ENCODE data around the gene TRMT61A. TPM values are rescaled to one million over a fixed set of nuclear protein-coding genes. Genes with fewer than 3 reads are reported as not detected.
A peak's percentile ranks its signal among the peaks of the same experiment; 100 is the strongest.

Gene TRMT61A
- total RNA-seq, 2 experiments from 2014 or later = 20.6 to 22.1 TPM

DNA sequence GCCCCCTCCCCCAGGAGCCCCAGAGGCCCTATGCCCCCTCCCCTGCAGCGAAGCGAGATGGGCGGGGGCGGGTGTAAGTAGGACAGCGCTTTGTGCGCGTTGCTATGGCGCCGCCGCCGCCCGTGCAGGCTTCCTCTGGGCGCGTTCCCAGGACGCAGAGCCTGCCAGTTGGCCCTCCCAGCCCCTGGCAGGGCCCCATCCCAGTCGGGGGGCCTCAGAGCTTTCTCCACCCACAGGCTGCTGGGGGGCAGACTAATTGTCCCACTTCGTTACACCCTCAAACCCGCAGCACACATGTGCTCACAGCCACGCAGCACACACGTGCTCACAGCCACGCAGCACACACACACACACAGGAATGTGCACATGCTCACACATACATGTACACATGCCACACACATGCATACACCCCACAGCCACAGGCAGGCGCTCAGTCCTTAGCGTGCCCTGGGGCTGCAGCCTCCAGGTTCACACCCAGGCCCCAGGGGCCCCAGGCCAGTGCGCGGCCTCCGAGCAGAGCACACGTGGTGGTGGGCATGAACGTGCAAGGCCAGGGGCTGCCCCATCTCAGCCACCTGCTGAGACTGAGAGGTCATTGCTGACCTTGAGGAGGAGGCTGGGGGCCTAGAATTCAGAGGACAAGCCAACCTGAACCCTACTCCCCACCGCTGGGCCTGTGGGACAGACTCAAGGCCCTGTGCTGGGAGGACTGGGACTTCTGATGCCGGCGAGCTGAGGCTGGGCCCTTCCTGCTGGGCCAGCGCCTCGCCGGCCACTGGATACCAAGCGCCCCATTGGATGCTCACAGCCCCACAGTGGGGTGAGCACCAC, 15.6 kb downstream of the TRMT61A start:
- peaks cover 5% of the 10 kb centered on the region for H3K27me3 Mint-ChIP-seq
- H3K4me1 Mint-ChIP-seq = no peaks in the 10 kb centered on the region
- no peaks in the 10 kb centered on the region for H3K9me3 Mint-ChIP-seq
- no peak overlapping the region for H3K27ac Mint-ChIP-seq
- no peak for DNase-seq
- no peaks in the 10 kb centered on the region for H3K36me3 Mint-ChIP-seq
- no peak overlapping the region for H3K4me3 Mint-ChIP-seq

DNA sequence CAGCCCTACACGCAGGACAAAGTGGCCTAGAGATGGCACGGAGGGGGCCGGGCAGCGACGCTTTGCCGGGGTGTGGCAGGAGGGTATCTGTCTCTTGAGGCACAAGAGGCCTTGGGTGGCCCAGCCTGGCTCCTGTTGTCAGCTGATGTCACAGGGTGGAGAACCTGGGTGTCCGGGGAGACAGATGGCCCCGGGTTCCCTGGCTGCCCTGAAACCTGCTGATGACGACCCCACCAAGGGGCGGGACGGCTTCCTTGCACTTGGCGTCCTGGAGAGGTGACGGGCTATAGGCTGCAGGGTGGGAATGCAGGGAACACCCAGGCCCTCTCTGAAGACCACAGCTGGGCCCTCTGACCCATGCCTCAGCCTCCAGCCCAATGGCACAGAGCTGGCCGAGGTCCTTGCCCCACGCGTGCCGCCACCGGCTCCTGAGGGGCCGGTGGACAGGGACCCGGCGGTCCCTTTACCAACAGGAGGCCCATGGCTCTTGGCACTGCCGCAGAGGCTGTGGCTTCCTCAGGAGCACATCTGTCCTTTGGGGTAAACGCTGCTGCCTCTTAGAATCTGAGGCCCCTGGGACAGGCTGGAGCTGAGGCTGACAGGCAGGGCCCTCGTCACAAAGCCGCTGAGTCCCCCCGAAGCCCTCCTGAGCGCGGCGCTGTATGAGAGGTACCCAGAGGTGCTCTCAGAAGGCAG, 16.4 kb downstream of the TRMT61A start:
- no peak for DNase-seq
- H3K27ac Mint-ChIP-seq = no peak overlapping the region
- H3K9me3 Mint-ChIP-seq = no peaks in the 10 kb centered on the region
- H3K4me1 Mint-ChIP-seq = no peaks in the 10 kb centered on the region
- no peak overlapping the region for H3K4me3 Mint-ChIP-seq
- no peaks in the 10 kb centered on the region for H3K36me3 Mint-ChIP-seq
- H3K27me3 Mint-ChIP-seq = peaks cover 2% of the 10 kb centered on the region

DNA sequence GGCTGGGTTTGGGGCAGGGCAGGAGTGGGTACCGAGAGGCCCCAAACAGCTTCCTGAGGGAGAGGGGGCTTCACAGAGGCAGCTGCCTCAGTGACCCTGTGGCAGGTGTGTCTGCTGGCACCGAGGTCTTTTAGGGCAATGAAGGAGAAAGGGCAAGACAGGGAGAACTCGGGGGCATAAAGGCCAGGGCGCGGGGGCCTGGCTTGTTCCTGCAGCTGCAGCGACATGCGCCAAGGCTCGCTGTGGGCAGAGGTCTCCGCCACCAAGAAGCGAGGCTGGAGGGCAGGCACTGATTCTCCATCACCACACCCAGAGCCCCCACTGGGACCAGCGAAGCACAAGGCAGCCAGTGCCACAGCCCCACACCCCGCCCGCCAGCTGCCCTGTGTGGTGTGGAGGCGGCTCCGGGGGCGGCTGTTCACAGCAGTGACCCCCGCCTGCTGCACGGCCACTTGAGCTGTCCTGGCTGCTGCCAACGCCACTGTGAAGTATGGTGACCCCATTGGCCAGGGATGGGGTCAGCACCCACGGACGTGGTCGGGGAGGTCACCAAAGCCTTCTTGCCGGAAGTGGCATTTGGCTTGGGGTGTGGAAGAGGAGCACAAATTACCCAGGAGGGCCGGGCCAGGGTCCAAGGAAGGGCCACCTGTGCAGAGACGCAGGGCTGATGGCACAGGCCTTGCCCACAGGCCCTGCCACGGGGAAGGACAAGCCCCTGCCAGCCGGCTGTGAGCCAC, 17.1 kb downstream of the TRMT61A start:
- no peak overlapping the region for H3K4me3 Mint-ChIP-seq
- H3K27me3 Mint-ChIP-seq = no peaks in the 10 kb centered on the region
- no peak overlapping the region for H3K27ac Mint-ChIP-seq
- no peak for DNase-seq
- H3K4me1 Mint-ChIP-seq = no peaks in the 10 kb centered on the region
- H3K9me3 Mint-ChIP-seq = no peaks in the 10 kb centered on the region
- H3K36me3 Mint-ChIP-seq = no peaks in the 10 kb centered on the region

DNA sequence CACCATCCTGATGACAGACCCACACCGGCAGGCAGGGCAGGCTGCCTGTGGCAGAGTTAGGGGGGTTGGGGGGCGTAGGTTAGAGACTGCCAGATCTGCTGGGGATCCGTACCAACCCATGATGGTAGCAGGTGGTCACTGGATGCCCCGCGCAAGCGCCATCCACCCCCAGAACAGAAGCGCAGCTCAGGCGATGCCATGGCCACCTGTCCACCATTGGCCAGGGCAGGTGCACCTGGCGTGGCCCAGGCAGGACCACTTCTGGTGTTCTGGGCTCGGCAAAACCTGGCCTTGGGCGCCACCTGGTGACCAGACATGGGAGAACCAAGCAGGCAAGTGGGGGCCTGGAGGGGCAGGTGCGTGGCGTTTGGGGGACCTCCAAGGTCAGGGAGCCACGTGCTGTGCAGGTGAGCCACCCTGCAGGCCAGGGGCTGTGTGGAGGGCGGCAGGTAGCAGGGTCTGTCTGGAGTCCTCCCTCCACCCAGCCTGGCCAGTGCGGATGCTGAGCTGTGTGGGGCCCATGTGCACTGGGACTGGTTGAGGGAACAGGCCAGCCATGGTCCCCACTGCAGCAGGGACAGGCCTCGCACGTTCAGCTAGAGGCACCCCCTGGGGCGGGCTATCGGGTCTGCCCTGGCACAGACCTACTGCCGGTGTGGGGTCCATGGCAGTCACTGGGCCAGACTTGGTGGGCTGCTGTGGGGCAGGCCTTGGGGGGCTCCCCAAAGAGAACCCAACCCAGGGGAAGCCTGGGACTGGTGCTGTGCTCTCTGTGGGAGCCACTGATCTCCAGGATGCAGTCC, 17.9 kb downstream of the TRMT61A start:
- Mint-ChIP-seq H3K9me3 (no peaks in the 10 kb centered on the region), H3K4me3 (no peak overlapping the region), H3K36me3 (no peaks in the 10 kb centered on the region), H3K27ac (no peak overlapping the region), H3K27me3 (no peaks in the 10 kb centered on the region), H3K4me1 (no peaks in the 10 kb centered on the region)
- DNase-seq = peak; percentile 76

DNA sequence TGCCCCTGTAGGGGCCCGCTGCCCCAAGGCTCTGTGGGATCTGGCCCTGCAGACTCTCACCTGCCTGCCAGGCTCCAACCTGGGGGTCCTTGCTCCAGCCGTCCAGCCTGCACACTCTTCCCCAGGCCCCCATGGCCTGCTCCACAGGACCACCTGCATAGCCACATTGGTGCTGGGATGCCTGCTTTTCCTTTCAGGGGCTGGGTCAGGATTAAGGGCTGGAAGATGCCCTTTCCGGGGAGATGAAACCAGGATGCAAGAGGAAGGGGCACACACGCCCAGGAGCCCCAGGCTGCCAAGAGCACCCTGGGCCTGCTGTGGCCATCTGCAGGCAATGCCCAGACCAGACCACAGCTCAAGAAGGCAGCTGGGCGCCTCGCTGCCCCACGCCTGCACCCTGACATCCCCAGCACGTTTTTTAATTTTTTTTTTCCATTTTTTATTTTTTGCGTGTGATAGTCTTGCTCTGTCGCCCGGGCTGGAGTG, 18.5 kb downstream of the TRMT61A start:
- DNase-seq = no peak
- Mint-ChIP-seq H3K9me3 (no peaks in the 10 kb centered on the region), H3K27me3 (no peaks in the 10 kb centered on the region), H3K27ac (no peak overlapping the region), H3K36me3 (no peaks in the 10 kb centered on the region), H3K4me1 (no peaks in the 10 kb centered on the region), H3K4me3 (no peak overlapping the region)

DNA sequence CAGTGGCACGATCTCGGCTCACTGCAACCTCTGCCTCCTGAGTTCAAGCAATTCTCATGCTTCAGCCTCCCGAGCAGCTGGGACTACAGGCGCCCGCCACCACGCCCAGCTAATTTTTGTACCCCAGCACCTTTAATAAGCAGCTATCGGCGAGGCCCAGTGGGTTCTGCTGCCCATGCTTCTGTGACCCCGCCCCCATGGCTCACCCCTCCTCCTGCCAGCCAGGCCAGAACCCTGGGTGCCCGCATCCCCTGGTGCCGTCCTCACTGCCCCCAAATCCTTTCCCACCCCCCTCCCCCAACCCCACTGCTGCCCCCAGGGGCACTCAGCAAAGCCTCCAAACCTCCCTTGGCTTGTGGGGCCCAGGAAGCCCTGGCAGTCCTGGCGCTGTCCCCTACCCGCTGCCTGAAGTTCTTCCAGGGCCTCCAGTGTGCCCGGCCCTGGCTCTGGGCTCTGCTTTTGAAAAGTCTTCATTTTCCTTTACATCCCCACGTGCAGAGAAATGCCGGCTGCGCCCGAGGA, 19.0 kb downstream of the TRMT61A start:
- no peaks in the 10 kb centered on the region for H3K9me3 Mint-ChIP-seq
- no peaks in the 10 kb centered on the region for H3K36me3 Mint-ChIP-seq
- no peaks in the 10 kb centered on the region for H3K4me1 Mint-ChIP-seq
- no peak overlapping the region for H3K27ac Mint-ChIP-seq
- H3K27me3 Mint-ChIP-seq = no peaks in the 10 kb centered on the region
- no peak for DNase-seq
- H3K4me3 Mint-ChIP-seq = no peak overlapping the region

DNA sequence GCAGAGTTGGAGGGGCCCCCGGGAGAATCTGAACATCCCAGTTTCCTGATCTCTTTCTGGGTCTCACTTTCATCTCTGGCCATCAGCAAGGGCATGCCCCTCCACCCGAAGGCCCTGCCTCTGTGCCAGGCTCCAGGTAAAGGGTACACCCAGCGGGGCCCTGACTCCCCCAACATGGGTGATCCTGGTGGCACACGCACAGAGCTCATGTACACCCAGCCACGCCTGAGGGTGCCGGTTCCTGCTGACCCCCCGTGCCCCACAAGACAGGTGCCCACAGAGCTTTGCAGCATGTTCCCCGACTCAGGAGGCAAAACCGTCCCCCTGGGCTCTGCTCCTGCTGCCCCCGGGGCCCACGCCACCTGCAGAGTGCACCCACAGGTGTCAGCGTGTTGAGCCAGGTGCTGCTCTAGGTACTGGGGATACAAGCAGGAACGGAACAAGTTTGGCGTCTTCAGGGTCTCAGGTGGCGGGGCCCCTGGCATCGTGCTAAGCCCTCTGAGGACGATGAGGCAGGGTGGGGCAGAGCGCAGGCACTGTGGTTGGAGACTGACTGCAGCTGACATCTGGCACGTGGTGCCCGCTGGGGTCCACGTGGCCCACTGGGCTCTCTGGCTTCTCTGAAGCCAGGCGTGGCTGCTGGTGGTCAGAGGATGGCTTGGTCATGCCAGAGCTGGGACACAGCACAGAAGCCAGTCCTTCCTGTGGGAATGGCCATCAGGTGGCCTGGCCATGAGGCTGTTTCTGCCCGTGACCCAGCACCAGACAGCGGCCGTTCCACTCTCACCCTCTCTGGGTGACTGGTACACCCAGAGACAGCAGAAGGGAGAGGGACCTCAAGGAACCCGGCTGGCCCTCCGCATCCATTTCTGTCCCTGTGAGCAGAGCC, 19.7 kb downstream of the TRMT61A start:
- Mint-ChIP-seq H3K4me1 (no peaks in the 10 kb centered on the region), H3K9me3 (no peaks in the 10 kb centered on the region), H3K36me3 (peaks cover 2% of the 10 kb centered on the region), H3K27me3 (no peaks in the 10 kb centered on the region), H3K4me3 (no peak overlapping the region), H3K27ac (no peak overlapping the region)
- DNase-seq = no peak

DNA sequence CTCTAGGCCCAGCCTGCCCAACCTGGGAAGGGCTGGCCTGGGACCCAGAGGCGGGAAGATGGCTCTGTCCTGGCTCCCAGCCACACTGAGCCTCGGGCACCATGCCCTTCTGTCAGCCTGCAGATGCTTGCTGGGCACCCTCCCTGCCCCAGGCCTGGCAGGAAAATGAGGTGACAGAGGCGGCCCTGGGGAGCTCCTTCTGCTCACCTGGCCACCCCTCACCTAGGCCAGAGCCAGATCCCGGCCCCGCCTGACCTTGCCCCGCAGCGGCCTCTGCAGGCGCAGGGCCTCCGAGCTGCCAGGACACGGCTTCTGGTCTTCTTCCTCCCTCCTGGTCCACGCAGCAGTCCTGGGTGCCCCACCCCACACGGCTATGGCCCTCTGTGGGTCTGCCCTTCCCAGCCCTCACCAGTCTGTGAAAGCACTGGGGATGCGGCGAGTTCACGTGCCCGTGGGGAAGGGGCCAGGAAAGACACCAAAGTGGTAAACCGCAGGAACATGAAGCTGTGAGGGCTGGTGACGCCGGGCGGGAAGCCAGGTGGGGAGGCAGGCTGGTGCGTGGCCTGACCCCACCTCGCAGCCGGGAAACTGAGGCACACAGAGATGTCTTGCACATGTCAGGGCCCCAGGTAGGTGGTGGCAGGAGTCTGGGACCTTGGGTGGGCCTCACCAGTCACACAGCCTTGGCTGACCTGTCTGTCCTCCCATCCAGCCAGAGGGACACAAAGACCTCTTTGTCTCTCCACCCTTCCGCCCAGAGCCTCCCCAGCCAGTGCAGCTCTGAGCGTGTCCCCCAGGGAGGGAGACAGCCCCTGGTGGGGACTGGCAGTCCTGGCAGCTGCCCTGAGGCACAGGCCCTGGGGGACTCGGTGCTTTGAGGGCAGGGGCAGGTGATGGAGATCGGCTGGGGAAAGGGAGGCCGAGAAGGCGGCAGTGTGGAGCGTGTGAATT, 20.6 kb downstream of the TRMT61A start:
- Mint-ChIP-seq H3K4me1 (no peaks in the 10 kb centered on the region), H3K36me3 (peaks cover 2% of the 10 kb centered on the region), H3K9me3 (no peaks in the 10 kb centered on the region), H3K27me3 (no peaks in the 10 kb centered on the region), H3K27ac (no peak overlapping the region), H3K4me3 (no peak overlapping the region)
- no peak for DNase-seq

DNA sequence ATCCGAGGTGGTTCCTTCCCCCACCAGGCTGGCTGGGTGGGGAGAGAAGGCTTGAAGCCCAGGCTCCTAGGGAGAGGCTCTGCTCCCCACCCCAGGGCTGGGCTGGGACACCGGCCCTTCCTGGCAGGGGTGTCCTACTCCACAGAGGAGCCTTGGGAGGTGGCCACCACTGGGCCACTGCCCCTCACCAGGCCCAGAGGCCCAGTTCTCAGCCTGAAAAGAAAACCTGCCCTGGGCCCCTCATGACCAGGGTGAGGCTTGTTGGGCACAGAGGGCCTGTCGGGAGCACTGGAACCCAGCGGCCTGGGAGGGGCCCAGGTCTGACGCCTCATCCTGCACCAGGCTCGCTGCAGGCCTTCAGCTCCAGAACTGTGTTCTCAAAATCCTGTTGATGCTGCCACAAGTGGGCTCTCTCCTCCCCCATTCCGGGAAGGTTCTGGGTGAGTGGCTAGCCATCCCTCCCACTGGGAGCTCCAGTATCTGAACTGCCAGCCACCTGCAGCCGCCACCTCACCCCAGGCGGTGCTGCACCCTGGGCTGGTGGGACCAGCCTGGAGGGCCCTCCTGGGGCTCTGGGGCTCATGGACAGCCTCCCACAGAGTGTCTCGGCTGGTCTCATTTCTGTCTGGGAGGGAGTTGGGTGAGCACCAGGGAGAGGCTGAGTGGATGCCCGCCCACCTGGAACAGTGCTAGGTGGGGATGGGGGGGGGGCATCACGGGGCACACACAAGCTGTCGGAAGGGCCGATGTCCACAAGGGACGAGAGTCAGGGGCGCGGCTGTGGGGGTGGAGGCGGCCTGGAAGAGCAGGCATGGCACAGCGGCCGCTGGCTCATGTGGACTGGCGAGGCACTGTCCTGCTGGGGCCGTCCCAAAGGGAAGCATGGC, 21.7 kb downstream of the TRMT61A start:
- Mint-ChIP-seq H3K36me3 (peaks cover 2% of the 10 kb centered on the region), H3K27ac (no peak overlapping the region), H3K4me3 (no peak overlapping the region), H3K27me3 (no peaks in the 10 kb centered on the region), H3K4me1 (no peaks in the 10 kb centered on the region), H3K9me3 (no peaks in the 10 kb centered on the region)
- no peak for DNase-seq

DNA sequence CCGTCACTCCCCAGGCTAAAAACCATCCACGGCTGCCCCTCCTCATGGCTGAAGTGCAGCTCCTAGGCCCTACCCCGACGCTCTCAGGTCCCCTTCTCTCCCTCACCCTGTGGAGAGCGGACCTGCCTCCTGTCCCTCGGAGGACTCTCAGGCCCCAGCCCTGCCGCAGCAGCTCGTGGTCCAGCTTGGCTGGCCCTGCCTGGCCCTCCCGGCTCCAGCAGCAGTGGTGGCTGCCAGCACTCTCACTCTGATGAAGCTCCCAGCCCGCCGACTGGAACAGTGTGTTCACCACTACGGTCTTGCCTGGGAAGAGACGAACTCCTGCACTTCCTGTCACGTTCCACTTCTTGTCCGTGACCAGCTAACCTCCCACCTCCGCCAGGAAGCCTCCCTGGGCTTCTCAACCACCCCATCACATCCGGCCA, 22.4 kb downstream of the TRMT61A start:
- no peaks in the 10 kb centered on the region for H3K27me3 Mint-ChIP-seq
- no peak overlapping the region for H3K4me3 Mint-ChIP-seq
- H3K36me3 Mint-ChIP-seq = peaks cover 2% of the 10 kb centered on the region
- DNase-seq = no peak
- peaks cover under 1% of the 10 kb centered on the region for H3K4me1 Mint-ChIP-seq
- H3K9me3 Mint-ChIP-seq = no peaks in the 10 kb centered on the region
- no peak overlapping the region for H3K27ac Mint-ChIP-seq

DNA sequence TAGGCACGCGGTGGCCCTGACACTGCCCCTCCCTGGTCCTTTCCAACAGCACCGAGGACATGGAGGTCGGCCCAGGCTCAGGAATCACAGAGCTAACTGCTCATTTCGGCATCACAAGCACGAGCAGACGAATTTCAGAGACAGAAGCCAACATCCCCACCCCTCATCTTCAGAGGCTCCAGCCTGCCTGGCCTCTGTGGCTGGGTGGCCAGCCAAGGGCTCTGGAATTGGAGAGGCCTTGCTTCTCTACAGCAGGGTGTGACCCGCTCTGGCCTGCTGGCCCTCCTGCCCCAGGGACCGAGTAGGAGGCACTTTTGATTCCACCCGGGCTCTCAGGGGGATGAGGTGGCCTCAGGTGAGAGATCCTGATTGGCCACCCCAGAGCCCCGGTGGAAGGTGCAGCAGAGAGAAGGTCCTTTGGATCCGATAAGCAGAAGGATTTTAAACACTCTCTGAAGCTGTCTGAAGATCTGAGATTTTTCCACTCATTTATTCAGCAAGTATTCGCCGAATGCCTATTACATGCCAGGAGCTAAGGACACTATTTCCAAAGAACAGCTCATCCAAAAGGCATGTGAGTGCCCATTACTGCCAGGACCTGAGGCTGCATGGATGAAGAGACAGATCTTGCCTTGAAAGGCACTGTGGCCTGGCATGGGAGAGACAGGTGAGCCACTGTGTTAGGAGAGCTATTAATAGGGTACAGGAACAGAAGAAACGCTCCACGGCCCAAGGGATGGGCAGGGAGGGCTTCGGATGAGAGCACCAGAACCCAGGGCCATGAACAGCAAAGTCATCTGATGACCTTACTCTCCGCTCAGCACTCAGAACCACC, 23.2 kb downstream of the TRMT61A start:
- Mint-ChIP-seq H3K4me1 (peaks cover 2% of the 10 kb centered on the region), H3K27me3 (no peaks in the 10 kb centered on the region), H3K4me3 (no peak overlapping the region), H3K9me3 (no peaks in the 10 kb centered on the region), H3K27ac (no peak overlapping the region), H3K36me3 (peaks cover 2% of the 10 kb centered on the region)
- no peak for DNase-seq
